Iris pigment epithelial cell (primary cell): ENCODE results near the gene EVL.

ENCODE experiments used
- DNase-seq: peaks from one replicate; pipeline ENCODE4 v3.0.0-alpha.2; 2011; ENCODE audit warnings: low read depth

EVL gene

DNA sequence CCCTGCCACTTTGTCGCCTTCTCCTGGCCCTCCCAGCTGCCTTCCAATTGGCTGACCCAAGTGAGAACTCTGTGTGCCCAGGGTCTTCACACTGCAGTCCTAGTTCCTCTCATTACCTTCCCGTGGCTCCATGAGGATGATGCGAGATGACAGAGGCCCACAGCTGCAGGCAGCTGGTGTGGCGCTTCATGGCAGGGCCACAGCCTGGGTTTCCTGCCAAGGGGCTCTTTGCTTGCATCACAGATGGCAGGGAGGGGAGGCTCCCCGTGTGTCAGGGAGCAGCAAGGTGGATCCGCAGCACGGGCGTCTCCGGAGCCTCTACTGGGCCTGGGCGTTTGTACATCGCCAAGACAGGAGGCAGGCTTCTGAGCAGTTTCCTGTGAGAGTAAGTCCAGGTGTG lies 65.3 kb downstream of the EVL start:
- no peak for DNase-seq

DNA sequence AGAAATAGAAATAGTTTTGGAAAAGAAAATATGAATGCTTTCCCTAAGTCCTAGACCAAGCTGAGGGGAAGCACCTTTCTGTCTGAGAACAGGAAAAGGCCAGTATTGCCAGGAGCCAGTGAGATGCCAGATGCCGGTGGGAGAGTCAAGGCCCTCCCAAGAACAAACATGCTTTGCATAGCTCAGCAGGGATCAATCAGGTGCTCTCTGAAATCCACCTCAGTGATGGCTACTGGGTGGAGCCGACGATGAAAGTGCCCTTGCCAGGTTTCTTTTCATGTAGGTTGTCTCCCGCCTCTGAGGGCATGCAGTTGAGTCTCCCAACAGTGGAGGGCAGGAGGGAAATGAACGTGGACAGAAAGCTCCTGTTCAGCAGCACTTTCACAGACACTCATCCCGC lies 66.0 kb downstream of the EVL start:
- DNase-seq = no peak

DNA sequence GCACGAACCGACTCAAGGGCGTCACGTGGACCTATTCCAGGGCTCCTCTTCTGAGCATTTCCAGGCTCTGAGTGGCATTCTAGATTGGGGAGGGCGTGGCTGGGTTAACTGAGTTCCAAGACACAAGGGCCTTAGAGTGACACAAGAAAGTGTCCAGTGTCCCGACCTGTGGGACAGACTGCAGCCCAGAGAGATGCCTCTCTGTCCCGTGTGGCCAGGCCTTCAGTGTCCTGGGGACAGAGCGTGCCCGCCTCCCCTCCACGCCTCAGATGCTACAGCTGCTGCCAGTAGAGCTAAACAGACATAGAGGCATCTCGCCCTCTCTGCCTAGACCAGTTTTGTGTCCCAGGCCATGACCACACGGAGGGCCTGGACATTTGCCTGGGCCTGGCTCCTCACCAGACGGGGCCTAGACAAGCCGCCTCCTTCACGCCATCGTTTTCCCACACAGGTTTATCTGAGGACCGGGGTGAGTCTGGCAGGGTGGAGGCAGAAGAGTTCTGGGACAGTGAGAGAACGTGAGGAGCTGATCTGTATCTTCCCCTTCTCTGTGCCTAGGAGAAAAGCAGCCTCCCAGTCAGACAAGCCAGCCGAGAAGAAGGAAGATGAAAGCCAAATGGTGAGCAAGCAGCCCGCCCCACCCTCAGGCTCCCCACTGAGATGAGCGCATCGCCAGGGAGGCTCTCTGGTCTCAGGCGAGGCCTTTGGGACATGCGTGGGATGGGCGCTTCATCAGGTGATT lies 67.1 kb downstream of the EVL start:
- DNase-seq = no peak

DNA sequence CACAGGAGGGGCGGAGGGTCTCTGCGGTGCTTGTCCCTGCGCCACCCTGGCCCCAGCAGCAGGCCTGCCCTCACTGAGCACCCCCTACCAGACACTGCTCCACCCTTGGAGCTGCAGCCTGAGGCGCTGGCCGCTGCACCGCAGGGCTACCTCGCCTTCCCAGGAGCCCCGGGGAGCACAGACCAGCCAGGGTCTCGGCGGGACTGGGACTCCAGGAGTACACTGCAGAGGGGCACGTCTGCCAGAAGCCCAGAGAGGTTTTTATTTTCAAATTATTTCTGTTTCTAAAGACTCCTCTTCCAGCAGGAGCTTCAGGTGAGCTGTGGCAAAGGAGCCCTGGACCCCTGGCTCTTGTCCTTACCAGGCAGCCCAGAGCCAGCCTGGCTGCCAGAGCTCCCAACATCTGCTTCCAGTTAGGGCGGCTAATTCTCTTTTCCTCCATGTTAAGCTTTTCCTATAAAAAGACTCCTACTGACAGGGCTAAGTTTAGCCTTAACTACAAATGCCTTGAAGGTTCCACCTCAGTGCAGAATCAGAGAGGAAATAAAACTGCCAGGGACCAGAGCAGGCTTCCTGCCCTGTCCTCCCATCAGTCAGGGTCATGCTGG lies 67.8 kb downstream of the EVL start:
- DNase-seq = no peak

DNA sequence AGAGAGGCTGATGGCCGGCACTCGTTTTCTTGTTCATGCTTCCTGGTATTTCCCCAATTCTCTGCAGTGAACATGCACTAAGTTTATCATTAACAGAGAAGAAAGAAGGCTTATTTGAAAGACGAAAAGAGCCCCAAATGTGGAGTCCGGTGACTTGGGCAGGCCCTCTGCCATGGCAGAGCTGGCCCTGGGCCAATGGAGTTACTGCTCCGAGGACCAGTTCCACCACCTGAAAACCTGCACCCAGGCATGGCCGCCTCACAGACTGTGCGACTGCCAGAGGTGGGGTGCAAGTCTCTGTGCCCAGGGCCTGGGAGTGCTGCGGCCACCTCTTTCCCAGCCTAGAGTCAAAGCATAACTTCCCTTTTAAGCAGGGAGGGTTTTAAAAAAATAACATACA lies 69.4 kb downstream of the EVL start:
- DNase-seq = no peak

DNA sequence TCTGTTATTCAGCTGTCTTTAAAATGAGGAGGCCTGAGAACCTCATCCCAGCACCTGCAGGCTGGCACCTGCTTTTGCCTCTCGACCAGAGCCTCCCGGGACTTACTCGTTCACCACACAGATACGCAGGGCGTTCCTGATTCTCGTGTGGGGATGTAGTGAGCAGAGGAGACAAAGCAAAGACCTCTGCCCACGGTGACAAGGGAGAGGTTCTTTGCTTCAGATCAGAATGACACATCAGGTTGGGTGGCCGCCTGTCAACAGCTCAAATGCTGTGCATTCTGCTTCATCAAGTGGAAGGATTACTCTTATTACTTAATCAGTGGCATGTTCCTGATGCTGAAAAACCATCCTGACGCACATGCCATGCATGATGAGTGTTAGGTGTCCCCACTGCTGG lies 69.9 kb downstream of the EVL start:
- DNase-seq = no peak

DNA sequence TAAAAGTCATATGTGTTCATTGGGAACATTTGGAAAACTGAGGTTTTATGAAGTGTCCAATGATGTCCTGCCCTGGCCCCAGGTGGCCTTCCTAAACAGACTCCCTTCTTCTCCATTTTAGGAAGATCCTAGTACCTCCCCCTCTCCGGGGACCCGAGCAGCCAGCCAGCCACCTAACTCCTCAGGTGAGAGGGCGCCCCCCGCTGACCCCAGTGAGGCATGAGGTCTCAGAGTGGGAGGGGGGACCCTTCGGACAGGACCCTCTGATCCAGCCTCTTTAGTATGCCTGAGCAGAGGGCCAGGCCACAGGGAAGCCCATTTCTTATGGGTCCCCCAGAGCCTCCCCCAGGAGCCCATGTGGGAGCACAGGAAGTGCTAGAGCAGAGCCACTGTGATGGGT lies 70.6 kb downstream of the EVL start:
- DNase-seq = no peak

DNA sequence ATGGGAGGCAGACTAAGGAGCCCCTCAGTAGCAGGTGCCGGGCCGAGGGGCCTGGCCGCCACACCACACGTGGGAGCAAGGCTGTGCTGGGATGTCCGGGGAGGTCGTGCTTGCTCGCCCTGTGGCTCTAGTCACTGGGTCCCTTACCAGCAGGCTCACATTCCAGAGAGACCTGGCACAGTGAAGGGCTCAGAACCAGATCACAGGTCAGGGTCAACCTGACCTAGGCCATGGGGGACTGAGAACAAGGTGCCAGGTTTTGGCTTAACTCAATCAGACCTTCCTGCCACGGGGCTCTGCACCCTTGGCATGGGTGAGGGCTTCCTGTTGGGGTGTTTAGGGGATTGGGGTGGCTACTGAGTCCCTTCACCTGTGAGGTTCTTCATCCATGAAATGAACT lies 72.0 kb downstream of the EVL start:
- no peak for DNase-seq

DNA sequence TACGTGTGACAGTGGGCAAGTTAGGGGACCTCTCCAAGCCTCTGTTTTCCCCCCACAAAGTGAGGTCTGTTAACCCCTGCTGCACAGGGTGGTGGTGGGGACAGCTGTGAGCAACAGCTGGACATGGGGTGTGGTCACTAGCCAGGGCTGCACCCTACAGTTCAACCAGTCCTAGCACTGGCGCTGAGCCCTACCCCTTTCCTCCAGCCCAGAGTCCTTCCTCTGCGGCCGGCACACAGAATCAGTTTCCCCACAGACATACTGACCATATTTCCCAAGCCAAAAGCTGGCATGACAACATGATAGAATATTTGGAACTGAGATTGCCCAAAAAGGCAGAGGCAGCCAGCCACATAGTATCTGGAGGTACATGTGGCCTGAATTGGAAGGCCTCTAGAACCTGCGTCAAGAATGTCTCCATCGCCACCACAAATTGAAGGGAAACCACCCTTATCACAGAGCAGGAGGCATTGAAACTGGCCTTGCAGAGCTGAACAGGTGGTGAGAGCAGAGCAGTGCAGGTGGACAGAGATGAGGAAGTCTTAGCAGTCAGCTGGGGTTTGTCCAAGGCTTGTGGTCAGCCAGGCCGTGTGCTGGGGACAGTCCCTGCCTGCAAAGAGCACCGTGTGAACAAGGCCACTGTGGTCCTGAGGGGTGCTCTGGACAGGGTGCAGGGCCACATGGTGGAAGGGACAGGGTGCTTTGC lies 73.0 kb downstream of the EVL start:
- DNase-seq = no peak

DNA sequence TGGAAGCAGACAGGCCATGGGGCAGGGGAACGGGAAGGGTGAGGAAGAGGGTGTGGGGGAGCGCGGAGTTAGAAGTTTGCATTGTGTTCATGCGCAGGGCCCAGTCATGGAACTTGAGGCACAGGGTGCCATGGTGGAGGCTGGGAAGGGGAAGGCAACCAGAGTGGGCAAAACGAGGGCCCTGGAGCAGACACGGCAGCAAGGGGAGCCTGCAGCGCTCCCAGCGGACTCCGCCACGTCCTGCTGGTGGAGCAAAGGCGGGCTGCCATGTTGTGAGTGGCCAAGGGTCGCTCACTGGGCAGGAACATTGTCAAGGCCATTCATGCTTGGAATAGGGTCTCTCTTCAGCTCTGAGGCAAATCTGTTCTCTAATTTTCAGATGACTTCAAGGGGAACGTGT lies 73.7 kb downstream of the EVL start:
- DNase-seq = no peak

DNA sequence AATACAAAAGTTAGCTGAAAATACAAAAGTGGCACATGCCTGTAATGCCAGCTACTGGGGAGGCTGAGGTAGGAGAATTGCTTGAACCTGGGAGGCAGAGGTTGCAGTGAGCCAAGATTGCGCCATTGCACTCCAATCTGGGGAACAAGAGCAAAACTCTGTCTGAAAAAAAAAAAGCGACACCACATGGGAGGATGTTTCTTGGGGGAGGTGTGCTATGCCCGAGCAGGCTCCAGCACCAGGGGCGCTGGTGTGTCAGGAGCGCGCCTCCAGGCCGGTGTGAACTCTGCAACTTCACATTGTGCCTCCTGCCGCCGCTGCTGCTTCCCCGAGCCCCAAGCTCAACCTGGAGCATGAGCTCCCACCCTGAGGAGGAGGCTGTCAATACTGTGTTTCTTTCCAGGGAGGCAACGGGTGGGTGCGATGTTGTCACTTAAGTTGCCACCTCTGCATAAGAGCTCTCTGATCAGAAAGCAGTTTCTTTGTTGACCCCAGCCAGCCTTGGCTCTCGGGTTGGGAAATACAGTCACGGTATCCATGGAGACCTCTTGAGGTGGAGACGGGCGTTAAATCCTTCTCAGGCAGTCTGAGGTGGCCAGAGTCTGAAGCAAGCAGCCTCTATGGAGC lies 75.3 kb downstream of the EVL start:
- peak; percentile 35 for DNase-seq

DNA sequence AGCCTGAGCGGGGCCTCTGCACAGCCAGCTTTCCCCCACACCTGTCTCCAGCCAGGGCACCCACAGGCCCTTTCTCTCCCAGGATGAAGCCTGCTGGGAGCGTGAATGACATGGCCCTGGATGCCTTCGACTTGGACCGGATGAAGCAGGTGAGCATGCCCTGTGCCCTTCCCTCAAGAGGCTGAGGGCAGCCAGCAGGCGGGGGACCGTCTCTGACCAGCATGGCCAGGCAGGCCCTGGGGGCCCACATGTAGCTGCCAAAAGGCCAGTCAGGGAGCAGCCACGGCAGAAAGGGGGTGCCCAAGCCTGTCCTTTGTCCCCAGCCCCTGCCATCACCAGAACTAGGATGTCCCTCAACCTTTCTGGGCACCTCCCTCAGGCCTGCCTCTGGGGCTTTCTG lies 75.9 kb downstream of the EVL start:
- DNase-seq = no peak

DNA sequence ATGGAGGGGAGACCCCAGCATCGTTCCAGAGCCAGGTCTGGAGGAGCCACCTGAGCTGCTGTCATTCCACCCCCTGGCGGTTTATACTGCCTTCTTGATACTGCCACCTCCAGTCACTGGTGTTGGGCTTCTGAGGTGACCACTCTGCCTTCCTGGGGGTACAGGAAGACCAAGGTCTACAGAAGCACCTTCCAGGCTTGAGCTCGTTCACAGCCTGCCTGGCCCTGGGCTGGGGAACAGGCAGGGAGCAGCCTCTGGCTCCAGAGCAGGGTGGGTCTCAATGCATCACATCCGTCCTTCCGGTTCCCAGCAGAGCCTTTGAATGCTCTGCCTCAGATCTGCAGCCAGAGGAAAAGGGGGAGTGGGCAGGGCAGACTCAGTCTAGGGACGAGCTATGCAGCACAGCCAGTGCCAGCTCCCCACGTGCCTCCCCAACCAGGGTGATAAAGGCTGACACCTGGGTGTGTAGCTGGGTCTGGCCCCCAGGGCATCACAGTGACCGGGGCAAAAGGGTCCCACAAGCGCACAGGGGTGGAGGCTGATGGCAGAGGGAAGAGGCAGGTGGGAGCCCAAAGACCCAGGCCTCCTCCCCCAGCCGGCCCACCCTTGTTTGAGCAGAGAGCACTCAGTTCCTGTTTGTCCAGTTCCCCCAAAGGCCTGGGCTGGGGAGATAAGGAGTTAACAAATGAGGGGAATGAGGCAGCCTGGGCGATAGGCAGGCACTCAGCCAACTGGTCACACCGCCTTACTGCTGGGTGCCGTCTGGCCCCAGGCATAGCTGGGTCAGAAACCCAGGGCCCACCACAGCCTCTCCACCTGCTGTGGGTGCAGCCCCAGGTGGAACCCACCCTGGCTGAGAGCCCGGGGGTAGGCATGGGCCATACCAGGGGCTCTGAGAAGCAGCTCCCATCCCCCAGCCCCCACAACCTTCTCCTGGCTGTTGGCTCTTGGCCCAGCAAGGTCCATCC lies 77.1 kb downstream of the EVL start:
- no peak for DNase-seq

DNA sequence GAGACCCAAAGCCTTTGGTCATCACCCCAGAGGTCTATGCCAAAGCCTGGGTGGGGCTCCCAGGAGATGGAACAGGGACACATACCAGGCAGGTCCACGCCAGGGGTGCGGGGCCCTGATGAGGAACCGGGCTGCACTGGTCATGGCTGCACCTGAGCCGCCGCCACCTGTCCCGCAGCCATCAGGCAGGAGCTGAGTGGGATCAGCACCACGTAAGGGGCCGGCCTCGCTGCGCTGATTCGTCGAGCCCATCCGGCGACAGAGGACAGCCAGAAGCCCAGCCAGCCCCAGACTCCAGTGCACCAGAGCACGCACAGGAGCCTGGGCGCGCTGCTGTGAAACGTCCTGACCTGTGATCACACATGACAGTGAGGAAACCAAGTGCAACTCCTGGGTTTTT lies 78.3 kb downstream of the EVL start:
- DNase-seq = no peak

DNA sequence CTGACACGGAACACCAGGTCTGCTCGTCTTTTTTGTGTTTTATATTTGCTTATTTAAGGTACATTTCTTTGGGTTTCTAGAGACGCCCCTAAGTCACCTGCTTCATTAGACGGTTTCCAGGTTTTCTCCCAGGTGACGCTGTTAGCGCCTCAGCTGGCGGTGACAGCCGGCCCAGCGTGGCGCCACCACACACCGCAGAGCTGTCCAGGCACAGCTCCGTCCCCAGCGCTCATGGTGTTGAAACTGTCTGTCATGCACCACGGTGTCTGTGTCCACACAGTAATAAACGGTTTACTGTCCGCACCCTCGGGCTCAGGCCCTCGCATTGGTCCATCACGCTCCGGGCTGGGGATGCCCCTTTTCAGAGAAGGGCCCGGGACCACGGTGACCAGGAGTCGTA lies 78.7 kb downstream of the EVL start:
- DNase-seq = no peak

DNA sequence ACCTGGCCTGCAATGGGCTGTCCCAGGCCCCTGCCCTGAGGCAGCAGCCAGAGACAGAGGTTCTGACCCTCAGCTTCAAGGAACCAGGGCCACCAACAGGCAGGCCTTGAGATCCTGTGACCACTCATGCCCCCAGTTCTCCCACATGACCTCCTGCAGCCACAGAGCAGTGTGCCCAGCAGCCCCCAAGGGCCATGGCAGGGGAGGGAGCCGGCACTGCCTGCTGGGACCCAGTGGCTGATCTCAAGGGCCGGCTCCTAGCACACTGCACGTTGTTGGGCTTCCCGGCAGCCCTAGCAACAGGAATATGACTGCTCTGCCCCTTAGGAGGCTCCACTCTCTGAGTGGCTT lies 79.4 kb downstream of the EVL start:
- DNase-seq = no peak

DNA sequence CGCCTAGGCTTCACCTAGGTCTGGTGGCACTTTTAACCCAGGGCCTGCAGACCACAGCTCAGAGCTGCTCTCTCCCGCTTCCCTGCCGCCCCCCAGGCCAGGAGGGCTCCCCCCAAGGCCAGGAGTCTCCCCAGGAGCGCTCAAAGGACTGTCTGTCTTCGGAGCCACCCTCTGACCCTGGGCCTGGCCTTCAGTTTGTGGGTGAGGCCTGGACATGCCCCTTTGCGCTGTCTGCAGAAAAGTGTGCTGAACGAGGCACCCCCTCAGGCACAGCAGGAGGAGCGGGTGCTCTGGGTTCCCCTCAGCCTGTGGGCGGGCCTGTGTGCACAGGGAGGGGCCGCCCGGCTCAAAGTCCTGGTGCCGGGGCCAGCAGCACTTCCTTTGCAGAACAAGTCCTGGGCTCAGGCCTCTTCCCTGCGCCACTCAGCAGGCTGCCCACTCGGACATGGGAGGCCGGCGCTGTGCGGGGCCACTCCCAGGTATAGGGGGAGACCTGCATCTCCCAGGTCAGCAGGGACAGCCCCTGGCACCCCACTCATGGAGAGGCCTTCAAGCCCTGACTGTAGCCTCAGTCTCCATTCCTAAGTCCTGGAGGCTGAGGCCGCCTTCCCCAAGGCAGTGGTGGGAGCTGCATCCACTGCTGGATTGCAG lies 79.9 kb downstream of the EVL start:
- no peak for DNase-seq

DNA sequence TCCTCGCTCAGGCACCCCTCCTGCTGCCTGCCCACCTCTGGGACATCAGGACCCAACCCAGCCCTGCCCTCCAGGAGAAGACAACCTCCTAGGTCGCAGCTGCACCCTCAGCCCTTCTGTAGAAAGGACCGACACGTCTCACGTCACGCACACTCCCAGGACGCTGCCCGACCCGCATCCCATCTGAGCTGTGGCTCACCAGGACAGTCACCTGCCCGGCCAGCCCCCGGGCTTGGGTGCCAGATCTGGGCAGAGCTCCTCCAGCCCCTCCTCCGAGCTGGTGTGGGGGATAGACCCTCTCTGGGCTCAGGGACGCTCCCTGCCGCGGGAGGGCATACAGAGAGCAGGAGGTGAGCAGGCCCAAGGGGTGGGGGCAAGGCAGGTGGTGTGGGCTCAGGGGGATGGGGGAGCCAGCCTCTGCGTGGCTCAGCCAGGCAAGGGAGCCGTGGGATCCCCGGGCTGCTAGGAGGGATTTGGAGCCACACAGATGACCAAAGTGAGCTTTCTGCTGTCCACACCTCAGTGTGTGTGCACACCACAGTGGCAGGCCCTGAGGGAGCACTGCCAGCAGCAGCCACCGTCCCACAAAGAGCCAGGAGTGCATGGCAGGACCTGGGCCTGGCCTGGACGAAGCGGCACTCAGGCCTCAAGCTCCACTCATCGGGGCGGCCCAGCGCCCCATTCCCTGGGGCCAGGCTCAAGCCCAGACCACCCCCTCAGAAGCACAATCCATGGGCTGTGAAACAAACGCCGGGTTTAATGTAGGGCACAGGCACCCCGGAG lies 80.7 kb downstream of the EVL start:
- no peak for DNase-seq

DNA sequence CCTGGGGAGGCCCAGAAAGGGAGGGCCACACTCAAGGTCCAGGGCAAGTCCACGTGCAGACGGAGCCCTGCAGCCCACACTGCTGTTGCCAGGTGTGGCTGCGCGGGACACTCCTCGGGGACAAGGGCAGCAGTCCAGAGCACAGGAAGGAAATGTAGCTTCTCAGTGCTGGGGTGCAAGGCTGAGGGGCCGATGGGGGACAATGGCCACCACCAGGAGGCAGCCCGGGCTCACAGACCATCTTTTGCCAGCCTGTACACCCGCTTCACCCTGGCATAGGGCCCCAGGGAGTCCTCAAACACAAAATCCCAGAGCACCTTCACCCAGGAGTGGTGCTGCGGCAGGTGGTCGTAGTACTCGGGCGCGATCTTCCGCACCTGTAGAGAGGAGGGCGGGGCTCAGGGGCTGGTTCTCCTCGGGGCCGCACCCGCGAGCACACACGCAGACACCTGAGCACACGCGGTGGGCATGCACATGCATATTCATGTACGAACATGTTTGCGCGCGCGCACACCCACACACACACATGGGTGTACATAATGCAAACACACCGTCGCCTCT lies 81.4 kb downstream of the EVL start:
- no peak for DNase-seq

DNA sequence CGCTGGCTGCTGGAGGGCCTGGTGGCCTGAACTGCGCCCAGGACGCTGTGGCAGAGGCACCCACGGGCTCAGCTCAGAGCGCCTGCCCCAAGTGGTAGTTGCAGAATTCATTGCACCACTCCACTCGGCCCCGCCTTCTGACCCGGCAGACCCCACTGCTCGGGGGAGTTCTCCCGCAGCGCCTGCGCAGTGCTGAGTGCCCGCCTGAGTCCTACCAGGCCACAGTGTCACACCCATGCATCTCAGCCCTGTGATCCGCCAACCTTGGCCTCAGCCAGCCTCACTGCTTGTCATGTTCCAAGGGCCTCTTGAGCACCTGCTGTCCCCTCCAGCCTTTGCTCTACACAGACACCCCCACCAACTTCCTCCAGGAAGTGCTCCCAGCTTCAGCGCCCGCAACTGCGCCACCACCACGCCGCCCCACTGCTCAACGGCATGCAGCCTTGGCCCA lies 82.0 kb downstream of the EVL start:
- no peak for DNase-seq
